Measurements from ENCODE around the gene SIPA1L3.

The SIPA1L3 gene

GRCh38 chr19:38105574-38105973, 198.6 kb downstream of the SIPA1L3 start:
- no peak for DNase-seq (ENCODE audit: low read depth in 1 of 2, low spot score in 1 of 2)

GRCh38 chr19:38107129-38107528, 200.1 kb downstream of the SIPA1L3 start:
- DNase-seq (ENCODE audit: low read depth in 1 of 2, low spot score in 1 of 2), result no peak

GRCh38 chr19:38111898-38112297, 204.9 kb downstream of the SIPA1L3 start:
- DNase-seq (ENCODE audit: low read depth in 1 of 2, low spot score in 1 of 2), result no peak

DNA sequence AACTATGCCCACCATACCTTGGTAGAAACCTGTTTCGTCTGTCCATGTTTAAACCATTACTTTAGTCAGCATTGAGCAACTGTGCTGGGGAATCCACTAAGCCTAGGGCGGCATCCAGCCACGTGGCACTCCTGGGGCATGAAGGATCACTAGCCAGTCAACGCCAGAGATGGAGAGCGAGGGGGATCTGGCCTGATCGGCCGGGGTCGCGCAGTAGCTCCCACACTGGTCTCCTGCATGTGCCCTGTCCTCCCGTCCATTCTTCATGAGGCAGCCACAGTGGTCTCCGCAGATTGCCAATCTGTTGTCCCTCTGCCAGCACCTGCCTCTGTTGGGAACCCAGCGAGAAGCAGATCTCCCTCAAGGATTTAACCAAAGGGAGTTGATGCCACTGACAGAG, 207.6 kb downstream of the SIPA1L3 start:
- no peak for DNase-seq (ENCODE audit: low read depth in 1 of 2, low spot score in 1 of 2)

- no peak for DNase-seq (ENCODE audit: low read depth in 1 of 2, low spot score in 1 of 2)
These were observed 208.3 kb downstream of the SIPA1L3 start for GRCh38 chr19:38115271-38115802.

- no peak for DNase-seq (ENCODE audit: low read depth in 1 of 2, low spot score in 1 of 2)
These were observed 211.2 kb downstream of the SIPA1L3 start for GRCh38 chr19:38118176-38118575.

- DNase-seq (ENCODE audit: low read depth in 1 of 2, low spot score in 1 of 2), result no peak
These were observed 213.5 kb downstream of the SIPA1L3 start for GRCh38 chr19:38120471-38121025.

DNA sequence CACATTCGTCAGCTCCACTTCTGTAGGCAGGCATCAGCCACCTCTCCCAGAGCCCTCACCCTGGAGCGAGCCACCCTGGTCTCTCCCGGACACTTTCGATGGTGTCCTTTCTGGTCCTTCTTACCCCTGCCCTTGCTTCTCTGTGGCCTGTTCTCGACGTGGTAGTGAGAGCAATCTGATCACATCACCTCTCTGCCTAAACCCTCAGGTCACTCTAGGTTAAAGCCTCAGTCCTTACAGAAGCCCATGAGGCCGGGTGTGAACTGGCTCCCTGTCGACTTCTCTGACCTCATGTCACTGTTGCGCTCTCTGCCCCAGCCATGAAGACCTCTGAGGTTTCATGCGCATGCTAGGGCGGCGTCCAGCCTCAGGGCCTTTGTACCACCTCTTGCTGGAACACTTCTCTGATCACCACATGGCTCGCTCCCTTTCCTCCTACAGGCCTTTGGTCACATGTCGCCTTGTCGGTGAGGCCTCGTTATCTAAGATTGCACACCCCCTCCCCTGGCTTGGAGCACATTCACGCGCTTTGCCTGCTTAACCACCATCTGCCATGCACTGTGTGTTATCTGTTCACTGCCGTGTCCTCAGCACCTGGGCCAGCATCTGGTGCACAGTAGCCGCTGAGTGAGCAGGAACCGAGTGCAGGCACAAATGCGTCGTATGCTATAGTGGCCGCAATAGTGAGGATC, 215.5 kb downstream of the SIPA1L3 start:
- no peak for DNase-seq (ENCODE audit: low read depth in 1 of 2, low spot score in 1 of 2)

DNA sequence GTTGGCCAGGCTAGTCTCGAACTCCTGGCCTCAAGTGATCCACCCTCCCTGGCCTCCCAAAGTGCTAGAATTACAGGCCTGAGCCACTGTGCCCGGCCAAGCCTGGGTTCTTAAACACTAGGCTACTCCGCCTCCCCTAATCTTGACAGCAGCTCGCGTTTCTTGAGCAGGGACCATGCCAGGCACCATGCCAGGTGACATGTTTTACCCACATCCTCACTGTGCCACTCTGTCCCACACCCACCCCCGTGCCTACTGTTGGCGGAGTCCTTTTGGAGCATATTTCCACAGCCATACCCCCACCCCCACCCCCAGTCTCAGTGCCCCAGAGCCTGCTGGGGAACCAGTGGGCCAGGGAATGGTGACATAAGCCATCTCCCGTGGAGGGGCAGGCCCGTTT, 218.2 kb downstream of the SIPA1L3 start:
- no peak for DNase-seq (ENCODE audit: low read depth in 1 of 2, low spot score in 1 of 2)

DNA sequence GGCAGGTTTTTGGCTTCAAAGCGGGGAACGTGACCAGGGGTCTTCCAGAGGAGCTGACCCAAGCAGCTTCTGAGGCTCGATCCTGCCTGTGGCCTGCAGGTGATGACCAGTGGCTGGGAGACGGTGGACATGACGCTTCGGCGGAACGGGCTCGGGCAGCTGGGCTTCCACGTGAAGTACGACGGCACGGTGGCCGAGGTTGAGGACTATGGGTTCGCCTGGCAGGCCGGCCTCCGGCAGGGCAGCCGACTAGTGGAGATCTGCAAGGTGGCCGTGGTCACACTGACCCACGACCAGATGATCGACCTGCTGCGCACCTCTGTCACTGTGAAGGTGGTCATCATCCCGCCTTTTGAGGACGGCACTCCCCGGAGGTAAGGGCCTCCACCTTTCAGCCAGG, 223.4 kb downstream of the SIPA1L3 start:
- DNase-seq (ENCODE audit: low read depth in 1 of 2, low spot score in 1 of 2), result no peak

GRCh38 chr19:38132781-38133180, 225.8 kb downstream of the SIPA1L3 start:
- no peak for DNase-seq (ENCODE audit: low read depth in 1 of 2, low spot score in 1 of 2)

- DNase-seq (ENCODE audit: low read depth in 1 of 2, low spot score in 1 of 2), result no peak
These were observed 226.3 kb downstream of the SIPA1L3 start for GRCh38 chr19:38133319-38133718.

GRCh38 chr19:38134540-38135149, 227.6 kb downstream of the SIPA1L3 start:
- DNase-seq (ENCODE audit: low read depth in 1 of 2, low spot score in 1 of 2), result peak in 1 of 2 donors; percentile 11

GRCh38 chr19:38135150-38135998, 228.4 kb downstream of the SIPA1L3 start:
- DNase-seq (ENCODE audit: low read depth in 1 of 2, low spot score in 1 of 2), result no peak

- no peak for DNase-seq (ENCODE audit: low read depth in 1 of 2, low spot score in 1 of 2)
These were observed 232.1 kb downstream of the SIPA1L3 start for GRCh38 chr19:38139122-38139521.

- no peak for DNase-seq (ENCODE audit: low read depth in 1 of 2, low spot score in 1 of 2)
These were observed 234.1 kb downstream of the SIPA1L3 start for GRCh38 chr19:38141108-38141507.

DNA sequence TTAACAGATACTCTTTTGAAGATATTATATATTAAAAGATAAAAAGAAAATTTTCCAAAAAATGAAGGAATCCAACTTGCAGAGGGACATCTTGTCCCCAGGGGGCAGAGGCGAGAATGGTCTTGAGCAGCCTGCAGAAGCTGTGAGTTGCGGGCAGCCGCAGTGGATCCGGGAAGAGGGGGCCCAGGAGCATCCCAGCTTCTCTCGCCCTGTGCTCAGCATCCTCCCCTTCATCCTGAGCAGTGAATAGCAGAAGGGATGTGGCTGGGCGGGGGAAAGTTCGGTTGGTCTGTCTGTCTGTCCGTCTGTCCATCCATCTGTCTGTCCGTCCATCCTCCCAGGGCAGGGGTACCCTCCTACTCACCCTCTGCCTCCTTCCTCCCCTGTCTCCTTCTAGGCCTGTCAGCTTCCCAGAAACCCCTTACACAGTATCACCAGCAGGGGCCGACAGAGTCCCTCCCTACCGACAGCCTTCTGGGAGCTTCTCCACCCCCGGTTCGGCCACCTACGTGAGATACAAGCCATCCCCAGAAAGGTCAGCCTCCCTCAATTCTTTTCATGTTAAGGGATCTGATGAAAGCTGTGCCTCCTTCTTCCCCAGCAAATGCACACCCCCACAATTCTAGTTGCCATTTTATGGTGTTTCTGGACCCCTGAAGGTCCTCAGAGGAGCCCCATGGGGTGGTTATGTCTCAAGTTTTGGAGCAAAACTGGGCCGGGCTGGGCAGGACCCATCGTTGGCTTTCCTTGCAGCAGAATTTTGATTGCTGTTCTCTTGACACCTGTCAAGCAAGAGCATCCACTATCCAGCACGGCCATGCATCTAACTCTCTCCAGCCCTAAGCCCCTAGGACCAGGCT, 235.4 kb downstream of the SIPA1L3 start:
- no peak for DNase-seq (ENCODE audit: low read depth in 1 of 2, low spot score in 1 of 2)

DNA sequence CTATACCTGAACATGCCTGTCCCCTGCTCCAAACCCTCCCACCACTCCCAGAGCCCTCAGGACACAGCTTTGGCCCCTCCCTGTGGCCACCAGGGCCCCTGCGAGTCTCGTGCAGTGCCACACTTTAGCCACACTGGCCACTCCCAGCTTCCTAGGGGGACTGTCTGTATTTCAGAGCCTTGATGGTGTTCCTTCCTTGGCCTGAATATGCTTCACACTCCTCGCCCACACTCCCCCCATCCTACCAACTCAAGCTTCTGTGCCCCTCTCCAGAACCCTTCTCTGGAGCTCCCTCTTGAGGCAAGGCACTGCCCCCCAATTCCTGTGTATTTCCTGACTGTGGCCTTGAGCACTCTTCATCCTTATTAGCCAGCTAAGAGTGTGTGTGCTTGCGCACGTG, 236.8 kb downstream of the SIPA1L3 start:
- no peak for DNase-seq (ENCODE audit: low read depth in 1 of 2, low spot score in 1 of 2)

GRCh38 chr19:38144667-38145066, 237.7 kb downstream of the SIPA1L3 start:
- no peak for DNase-seq (ENCODE audit: low read depth in 1 of 2, low spot score in 1 of 2)

DNA sequence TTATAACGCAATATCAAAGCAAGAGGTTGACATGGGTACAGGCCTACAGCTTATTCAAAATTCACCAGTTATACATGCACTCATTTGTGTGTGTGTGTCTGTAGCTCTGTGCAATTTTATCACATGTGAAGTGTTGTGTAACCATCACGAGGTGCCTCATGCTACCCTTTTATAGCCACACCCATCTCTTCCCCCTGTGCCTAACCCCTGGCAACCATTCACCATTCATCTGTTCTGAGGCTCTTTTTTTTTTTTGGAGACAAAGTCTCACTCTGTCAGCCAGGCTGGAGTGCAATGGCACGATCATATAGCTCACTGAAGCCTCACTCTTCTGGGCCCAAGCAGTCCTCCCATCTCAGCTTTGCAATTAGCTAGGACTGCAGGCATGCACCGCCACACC, 238.6 kb downstream of the SIPA1L3 start:
- DNase-seq (ENCODE audit: low read depth in 1 of 2, low spot score in 1 of 2), result no peak

DNA sequence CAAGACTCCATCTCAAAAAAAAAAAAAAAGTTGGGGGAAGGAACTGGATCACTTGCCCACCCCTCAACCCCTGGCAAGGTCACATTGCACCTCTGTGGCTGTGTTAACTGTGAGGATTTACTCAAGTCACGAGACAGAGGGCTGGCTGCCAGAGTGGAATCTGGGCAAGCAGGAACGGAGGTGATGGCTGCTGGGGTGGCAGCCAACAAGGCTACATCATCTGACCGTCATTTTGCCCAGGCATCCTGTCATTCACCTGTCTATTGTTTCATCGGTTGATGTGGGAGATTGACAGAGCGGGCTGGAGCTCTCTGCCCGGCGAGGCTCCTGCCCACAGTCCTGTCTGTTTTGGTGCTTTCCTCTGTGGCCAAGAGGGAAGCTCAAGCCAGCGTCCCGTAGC, 241.3 kb downstream of the SIPA1L3 start:
- no peak for DNase-seq (ENCODE audit: low read depth in 1 of 2, low spot score in 1 of 2)
